HG03095 (cell line): ENCODE data around the gene BCL7C.

ENCODE experiments used
- ATAC-seq: cut with Tn5 transposase; IDR thresholded peaks from one replicate; pipeline ENCODE4 v1.9.1; 2021; ENCODE audit warnings: moderate library complexity; ENCODE audit not compliant: unreplicated experiment

The BCL7C gene

DNA sequence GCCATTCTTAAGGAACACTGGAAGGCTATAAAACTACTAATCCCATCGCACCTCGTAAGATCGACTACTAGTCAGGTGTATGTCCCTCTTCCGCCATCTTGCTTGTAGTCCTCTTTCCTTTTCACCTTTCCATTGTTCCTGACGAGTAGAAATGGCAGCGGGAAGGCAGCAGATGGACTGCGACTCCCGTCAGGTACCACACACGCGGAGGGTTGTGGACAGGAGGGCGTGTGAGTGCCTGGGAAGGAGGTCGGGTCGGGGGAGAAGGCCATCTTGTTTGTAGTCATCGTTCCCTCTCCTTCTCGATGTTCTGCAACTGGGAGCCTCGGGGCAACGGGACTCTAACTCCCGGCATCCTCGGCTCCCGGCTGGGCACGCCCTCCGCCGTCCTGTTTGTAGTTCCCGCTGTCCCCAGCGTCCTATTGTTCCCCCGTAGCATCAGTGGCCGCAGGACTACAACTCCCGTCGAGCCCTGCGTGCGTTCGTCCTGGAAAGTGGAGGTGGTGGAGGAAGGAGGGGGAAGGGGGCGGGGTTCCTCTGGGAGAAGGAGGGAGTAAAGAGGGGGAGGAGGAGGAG lies 29.2 kb upstream of the BCL7C start:
- ATAC-seq: peak; percentile 63

DNA sequence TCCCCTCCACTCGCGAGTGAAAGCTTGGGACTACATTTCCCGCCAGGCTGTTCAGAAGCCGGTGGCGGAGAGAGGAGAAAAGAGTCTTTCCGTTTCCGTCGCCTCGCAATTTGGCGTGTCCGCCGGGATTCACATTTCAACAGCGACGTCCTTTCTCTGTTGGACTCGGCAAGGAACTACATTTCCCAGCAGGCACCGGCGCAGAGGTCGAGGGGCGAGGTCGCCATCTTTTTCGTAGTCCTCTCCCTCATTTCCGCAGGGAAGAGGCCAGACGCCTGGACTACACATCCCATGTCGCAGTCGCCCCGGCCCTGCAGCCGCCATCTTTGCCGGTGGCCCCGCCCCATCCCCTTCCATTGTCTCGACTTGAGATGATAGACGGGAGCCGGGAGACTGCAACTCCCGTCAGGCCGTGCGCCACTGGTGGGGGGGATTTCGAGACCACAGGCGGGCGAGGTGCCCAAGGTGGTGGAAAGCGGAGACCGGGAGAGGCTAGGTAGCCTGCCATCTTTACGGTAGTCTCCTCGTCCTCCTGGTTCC lies 28.6 kb upstream of the BCL7C start:
- ATAC-seq: peak; percentile 59

DNA sequence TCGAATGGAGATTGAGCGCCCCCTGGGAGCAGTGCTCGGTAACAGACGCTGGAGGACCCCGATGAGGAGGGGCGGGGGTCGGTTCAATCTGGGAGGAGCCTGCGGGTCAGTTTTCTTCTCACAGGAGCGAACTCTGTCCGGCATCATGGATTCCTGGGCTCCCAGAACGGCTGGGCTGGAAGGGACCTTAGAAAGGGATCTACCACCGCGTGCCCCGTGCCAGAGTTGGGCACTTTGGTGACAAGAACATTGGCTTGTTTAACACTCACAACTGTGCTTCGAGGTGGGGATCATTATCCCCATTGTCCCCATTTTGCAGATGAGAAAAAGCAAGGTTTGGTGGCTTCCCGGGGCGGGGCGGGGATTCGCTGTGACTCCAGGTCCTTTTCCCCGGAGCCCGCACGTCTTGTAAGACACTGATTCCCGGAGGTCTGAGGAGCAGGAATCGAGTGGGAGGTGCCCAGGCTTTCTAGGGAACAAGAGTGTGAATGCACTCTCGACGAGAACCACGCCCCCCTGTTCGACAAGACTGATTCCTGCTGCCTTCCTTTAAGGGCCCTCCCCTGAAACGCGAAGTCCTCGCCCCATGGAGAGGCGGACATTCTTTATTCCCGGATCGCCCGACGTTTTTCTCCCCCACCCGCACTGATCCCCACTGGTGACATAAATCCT lies 28.0 kb upstream of the BCL7C start:
- ATAC-seq: peak; percentile 2

DNA sequence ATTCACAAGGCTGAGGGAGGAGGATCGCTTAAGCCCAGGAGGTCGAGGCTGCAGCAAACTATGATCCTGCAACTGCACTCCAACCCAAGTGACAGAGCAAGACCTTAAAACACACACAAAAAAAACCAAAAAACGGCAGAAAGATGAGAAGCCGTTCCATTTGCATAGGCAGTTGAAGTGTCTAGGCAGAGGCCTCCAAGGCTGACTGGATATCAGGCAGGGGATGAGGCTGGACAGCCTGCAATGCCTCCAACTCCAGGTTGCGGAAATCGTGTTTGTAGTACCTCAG lies 27.5 kb upstream of the BCL7C start:
- ATAC-seq: no peak

DNA sequence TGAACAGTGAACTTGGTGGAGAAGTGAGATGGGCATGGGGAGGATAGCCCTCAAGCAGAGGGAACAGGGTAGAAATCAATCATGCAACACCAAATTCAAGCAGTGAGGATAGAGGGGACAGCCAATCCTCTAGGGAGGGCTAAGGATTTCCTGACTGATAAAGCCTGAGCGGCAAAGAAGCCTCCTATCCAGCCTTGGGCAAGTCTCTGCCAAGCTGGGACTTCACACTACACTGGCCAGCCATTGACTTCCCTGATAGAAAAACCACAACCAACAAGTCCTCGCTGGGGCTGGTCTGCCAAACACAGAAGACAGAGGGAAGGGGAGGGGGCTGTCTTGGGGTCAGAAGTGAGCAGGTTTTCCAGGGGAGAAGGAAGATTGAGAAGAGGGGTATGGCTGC lies 27.0 kb upstream of the BCL7C start:
- ATAC-seq: no peak

DNA sequence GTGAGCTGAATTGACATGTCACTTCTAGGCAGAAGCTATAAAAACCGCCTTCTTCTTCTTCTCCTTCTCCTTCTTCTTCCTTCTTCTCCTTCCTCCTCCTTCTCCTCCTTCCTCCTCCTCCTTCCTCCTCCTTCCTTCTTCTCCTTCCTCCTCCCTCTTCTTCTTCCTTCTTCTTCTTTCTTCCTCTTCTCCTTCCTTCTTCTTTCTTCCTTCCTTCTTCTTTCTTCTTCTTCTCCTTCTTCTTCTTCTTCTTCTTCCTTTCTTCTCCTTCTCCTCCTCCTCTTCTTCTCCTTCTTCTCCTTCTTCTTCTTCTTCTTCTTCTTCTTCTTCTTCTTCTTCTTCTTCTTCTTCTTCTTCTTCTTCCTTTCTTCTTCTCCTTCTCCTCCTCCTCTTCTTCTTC lies 24.7 kb upstream of the BCL7C start:
- ATAC-seq: no peak

DNA sequence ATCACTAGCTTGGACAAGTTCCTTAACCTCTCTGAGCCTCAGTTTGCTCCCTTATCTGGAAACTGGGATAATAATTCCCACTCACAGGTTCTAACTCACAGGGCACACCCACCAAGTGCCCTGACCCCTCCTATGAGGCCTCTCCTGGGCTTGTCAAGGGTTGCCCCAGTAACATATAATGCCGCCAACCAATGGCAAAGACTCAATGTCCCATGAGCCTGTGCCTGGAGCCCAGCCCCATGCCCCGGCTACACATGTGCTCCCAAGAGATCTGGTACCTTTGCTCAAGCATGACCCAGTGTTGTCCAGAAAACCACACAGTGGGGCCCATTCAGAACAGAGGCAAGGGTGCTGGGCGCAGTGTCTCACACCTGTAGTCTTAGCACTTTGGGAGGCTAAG lies 21.0 kb upstream of the BCL7C start:
- no peak for ATAC-seq

DNA sequence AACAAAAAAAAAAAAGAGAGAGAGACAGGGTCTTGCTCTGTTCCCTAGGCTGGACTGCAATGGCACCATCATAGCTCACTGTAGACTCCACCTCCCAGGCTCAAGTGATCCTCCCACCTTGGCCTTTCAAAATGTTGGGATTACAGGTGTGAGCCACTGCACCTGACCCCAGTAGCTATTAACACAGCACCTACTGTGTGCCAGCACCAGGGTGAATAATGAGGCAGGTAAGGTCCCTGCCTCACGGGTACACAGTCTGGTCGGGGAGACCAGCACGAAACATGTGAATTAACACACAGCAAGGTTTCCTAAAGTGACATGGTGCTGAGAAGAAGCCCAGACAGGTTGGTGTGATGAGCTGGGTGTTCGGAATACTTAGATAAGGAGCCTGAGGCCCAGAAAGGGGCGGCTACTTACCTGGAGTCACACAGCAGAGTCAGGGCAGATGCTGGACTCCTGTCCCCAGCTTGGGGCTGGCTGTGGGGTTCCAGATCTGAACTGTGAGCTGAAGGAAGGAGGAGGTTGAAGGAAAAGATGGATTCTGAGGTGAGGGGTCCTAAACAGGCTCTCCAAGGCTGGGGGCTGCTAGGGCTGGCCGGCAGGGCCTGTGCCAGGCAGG lies 19.0 kb upstream of the BCL7C start:
- no peak for ATAC-seq

DNA sequence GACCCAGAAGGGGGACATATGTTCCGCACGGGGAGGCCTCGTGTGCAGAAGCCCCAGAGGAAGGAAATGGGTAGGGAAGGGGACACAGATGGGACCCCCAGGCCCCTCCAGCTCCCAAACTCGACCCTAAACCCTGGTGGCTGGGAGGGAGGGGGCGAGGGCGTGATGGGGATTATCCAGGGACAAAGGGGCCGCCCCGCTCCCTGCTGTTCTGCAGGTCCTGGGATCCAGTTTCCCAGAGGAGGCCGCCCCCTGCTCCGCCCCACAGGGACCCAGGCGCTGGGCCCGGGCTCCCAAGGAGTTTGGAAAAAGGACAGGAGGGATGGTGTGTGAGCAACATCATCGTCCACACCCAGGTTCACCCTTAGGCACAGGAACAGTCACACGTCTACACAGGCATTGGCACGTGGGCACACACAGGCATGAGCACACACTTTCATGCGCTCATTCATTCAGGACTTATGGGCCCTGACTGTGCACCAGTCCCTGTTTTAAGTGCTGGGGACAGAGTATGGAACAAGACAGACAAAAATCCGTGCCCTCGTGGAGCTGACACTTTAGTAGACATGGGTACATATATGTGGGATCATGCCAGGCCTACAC lies 16.7 kb upstream of the BCL7C start:
- no peak for ATAC-seq

DNA sequence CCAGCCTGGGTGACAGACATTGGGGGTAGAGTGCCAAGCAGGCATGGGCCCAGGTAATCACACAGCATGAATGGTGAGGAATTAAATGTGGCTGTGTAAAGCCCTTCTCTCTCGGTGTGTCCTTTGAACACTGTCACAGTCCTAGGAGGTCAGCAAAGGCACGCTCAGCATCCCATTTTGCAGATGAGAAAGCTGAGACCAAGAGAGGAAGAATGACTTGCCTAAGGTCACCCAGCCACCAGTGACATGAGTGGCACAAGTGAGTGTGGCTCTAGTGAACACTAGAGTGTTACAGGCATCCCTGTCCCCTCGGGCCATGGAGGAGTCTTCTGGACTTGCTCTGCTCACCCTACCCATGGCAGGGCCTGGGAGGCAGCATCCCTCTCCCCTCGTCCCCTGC lies 13.2 kb upstream of the BCL7C start:
- no peak for ATAC-seq

DNA sequence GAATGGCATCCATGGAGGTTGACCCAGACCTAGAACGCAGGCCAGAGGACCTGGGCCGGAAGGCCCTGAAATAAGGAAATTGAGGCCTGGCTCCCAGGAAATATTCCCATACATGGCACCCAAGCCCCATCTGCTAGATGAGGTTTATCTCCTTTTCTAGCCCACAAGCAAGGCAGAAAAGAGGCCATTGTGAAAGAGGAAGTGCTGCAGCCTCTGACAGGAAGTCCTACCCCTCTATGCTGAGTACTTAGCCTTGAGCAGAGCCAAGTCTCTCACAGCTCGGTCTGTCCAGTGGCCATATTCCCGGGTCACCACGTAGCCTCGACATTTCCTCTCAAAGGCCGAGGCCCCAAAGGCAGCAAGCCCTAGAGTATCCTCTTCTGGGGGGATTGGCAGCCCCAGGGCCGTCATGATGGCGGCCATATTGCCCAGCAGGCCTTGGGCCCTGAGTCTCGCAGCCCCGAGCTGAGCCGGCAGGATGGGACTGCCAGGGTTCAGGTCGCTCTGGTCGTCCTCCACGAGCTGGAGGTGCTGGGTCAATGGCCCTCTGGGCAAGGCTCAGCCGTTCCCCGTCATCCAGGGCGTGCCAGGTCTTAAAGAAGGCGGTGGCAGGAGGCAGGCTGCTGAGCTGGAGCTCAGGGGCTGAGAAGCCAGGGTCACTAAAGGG lies 10.4 kb upstream of the BCL7C start:
- no peak for ATAC-seq

DNA sequence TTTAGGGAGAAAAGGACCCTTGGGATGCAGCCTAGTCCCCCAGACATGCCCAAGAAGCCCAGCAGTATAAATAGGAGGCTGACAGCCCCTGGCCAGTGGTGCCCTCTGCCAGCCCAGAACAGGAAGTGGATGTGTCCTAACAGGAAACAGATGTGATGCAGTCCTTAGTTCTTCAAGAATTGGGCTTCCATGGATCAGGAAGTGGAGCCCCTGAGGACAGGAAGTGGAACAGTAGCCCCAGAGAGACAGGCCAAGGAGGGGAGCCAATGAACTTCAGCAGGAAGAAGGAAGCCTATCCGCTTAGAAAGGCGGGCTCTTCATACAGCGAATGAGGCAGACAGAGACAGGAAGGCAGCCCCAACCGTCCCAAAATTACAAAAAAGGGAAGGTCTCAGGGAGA lies 9.7 kb upstream of the BCL7C start:
- ATAC-seq: no peak

DNA sequence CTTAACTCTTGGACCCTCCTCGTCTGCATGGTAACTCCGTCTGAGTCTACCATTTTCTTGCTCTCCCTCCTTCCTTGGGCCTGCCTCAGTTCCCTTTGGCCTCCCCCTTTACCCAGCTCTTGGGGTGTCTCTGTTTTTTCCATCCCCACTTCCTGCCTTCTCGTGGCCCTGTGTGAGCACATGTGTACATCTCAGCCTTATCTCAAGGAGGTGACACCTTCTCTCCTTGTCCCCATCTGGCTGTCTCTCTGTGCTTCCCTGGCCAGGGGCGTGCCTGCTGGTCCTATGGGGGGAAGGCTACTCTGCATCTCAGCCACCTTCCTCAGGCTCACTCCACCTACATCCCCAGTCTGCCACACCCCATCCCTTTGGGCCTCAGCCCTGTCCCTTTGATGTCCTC lies 9.1 kb upstream of the BCL7C start:
- no peak for ATAC-seq

DNA sequence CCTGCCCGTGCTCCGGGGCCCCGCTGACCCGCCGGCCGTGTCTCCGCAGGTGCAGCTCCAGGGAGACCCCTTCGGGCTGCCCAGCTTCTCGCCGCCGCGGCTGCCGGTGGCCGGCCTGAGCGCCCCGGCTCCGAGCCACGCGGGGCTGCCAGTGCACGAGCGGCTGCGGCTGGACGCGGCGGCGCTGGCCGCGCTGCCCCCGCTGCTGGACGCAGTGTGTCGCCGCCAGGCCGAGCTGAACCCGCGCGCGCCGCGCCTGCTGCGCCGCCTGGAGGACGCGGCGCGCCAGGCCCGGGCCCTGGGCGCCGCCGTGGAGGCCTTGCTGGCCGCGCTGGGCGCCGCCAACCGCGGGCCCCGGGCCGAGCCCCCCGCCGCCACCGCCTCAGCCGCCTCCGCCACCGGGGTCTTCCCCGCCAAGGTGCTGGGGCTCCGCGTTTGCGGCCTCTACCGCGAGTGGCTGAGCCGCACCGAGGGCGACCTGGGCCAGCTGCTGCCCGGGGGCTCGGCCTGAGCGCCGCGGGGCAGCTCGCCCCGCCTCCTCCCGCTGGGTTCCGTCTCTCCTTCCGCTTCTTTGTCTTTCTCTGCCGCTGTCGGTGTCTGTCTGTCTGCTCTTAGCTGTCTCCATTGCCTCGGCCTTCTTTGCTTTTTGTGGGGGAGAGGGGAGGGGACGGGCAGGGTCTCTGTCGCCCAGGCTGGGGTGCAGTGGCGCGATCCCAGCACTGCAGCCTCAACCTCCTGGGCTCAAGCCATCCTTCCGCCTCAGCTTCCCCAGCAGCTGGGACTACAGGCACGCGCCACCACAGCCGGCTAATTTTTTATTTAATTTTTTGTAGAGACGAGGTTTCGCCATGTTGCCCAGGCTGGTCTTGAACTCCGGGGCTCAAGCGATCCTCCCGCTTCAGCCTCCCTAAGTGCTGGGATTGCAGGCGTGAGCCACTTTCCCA lies 8.4 kb upstream of the BCL7C start:
- no peak for ATAC-seq

DNA sequence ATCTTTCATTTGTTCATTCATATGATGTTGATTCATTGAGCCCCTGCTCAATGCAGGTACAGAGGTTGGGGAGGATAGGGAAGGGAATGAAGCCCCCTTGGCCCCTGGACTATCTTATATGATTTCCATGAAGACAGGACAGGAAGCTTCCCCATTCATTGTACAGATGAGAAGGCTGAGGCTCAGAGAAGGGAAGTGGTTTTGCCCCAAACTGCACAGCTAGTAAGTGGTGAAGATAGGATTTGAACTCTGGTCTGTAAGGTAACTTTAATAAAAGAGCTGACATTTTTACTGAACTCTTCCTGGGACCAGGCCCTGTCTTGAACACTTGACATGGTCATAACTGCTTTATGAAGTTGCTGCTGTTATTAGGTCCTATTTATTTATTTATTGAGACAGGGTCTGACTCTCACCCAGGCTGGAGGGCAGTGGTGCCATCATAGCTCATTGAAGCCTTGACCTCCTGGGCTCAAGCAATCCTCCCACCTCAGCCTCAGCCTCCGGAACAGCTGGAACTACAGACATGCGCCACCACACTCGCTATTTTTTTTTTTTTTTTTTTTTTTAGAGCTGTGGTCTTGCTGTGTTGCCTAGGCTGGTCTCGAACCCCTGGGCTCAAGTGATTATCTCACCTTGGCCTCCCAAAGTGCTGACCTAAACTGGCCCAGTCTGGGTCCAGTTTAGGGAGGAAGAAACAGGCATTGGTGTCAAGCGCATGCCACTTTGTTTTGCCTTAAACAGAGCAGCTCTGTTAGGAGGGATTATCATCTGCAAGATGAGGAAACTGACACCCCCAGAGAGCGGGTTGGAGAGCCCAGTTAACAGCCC lies 7.5 kb upstream of the BCL7C start:
- ATAC-seq: no peak

DNA sequence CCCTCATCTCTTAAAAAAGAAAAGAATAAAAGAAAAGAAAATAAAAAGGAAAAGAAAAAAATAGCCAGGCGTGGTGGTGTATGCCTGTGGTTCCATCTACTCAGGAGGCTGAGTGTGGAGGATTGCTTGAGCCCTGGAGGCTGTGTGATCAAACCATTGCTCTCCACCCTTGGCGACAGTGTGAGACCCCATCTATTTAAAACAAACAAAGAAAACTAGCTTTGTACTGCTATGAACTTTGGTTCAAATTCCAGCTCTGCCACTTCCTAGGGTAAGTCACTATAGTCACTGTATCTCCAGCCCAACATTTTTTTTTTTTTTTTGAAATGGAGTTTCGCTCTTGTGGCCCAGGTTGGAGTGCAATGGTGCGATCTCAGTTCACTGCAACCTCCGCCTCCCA lies 6.7 kb upstream of the BCL7C start:
- no peak for ATAC-seq

DNA sequence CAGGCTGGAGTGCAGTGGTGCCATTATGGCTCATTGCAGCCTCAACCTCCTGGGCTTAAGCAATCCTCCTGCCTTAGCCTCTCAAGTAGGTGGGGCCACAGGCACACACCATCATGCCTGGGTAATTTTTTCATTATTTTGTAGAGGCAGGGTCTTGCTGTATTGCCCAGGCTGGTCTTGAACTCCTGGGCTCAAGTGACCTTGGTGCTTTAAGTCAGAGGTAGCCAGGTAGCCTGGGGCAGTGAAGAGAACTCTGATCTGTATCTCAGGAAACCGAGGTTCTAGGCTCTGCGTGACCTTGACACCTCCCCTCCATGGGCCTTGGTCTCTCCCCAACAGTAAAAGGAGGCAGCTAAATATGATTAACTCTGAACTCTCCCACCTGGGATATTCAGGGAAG lies 5.9 kb upstream of the BCL7C start:
- ATAC-seq: no peak

DNA sequence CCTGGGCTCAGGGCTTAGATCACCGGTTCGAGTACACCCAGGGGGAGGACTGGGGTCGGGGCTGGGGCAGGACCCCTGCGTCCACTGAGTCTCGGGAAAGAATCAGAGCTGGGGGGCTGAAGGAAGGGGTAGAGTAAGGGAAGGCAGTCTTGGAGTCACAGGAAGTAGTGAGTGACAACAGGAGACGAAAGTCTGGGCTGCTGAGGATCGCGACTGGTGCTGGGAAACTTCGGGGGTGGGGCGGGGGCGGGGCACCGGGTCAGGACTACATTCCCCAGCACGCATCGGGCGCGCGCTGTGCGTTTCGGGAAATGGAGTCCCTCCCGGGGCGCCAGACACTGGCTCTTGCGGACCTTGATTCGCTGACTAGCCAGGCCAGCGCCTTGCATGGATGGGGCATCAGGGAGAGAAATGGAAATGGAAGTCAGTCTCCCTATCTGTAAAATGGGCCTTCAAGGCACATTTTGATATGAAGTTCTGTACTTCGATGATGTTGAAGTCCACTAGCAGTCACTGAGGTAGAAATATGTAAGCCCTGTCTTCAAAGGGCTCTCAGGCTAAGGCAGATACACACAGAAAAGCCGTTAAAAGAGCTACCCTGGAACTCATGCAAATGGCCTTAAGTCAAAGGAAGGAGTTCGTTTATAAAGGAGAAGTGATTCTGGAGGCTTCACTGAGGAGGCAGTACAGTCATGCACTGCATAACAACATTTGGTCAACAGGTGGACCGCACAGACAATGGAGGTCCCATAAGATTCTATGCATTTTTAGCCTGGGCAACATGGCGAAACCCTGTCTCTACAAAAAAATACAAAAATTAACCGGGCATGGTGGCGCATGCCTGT lies 3.2 kb upstream of the BCL7C start:
- ATAC-seq: peak; percentile 38
